KOPT-K1 (cell line): Measurements from ENCODE around the gene CXorf38.

Source experiments
- H3K27ac ChIP-seq: fragments of 200-600 bp; sonication (generic); 2 replicates; pipeline ENCODE4 v1.5.1; 2016; ENCODE audit warnings: antibody characterized with exemption, mild to moderate bottlenecking, low read depth, low read length; ENCODE audit not compliant: poor library complexity, severe bottlenecking
- H3K36me3 ChIP-seq: fragments of 200-600 bp; sonication (generic); 2 replicates; pipeline ENCODE4 v1.5.1; 2017; ENCODE audit warnings: antibody characterized with exemption, mild to moderate bottlenecking, low read length, moderate library complexity; ENCODE audit not compliant: insufficient read depth
- H3K9me3 ChIP-seq: fragments of 200-600 bp; sonication (generic); 2 replicates; pipeline ENCODE4 v1.5.1; 2017; ENCODE audit warnings: antibody characterized with exemption, low read length, mild to moderate bottlenecking; ENCODE audit not compliant: insufficient read depth, poor library complexity, severe bottlenecking

The CXorf38 gene

GRCh38 chrX:40647307-40648197 is at the start of gene CXorf38:
TSS of gene CXorf38 (minus strand) at chrX:40647561. CDS start at chrX:40647520, 41 bp downstream.
- peaks cover 23% of the 10 kb centered on the region for H3K36me3 ChIP-seq
- H3K27ac ChIP-seq, result peak within 1 kb of the TSS; percentile 68
- H3K9me3 ChIP-seq, result no peaks in the 10 kb centered on the region

- Histone ChIP-seq H3K36me3 (peaks cover 81% of the 10 kb centered on the region), H3K9me3 (no peaks in the 10 kb centered on the region), H3K27ac (no peak overlapping the region)
Measured at GRCh38 chrX:40694802-40695201, 47.4 kb upstream of the CXorf38 start.

- H3K9me3 ChIP-seq, result no peaks in the 10 kb centered on the region
- H3K36me3 ChIP-seq, result peaks cover 85% of the 10 kb centered on the region
- no peak overlapping the region for H3K27ac ChIP-seq
Measured at GRCh38 chrX:40688929-40689328, 41.6 kb upstream of the CXorf38 start.

GRCh38 chrX:40687169-40687568 is 39.8 kb upstream of the CXorf38 start:
- no peak overlapping the region for H3K27ac ChIP-seq
- no peaks in the 10 kb centered on the region for H3K9me3 ChIP-seq
- peaks cover 89% of the 10 kb centered on the region for H3K36me3 ChIP-seq

GRCh38 chrX:40685362-40685918 is 38.1 kb upstream of the CXorf38 start:
- peaks cover 89% of the 10 kb centered on the region for H3K36me3 ChIP-seq
- H3K9me3 ChIP-seq, result no peaks in the 10 kb centered on the region
- no peak overlapping the region for H3K27ac ChIP-seq

- Histone ChIP-seq H3K9me3 (no peaks in the 10 kb centered on the region), H3K27ac (no peak overlapping the region), H3K36me3 (peaks cover 93% of the 10 kb centered on the region)
Measured at GRCh38 chrX:40684092-40684491, 36.7 kb upstream of the CXorf38 start.

GRCh38 chrX:40683245-40683644 is 35.9 kb upstream of the CXorf38 start:
- Histone ChIP-seq H3K9me3 (no peaks in the 10 kb centered on the region), H3K36me3 (peaks cover 93% of the 10 kb centered on the region), H3K27ac (no peak overlapping the region)

GRCh38 chrX:40671126-40671525 is 23.8 kb upstream of the CXorf38 start:
- Histone ChIP-seq H3K9me3 (no peaks in the 10 kb centered on the region), H3K27ac (no peak overlapping the region), H3K36me3 (peaks cover 95% of the 10 kb centered on the region)

GRCh38 chrX:40663880-40664630 is 16.7 kb upstream of the CXorf38 start:
- Histone ChIP-seq H3K9me3 (no peaks in the 10 kb centered on the region), H3K36me3 (peaks cover 88% of the 10 kb centered on the region), H3K27ac (no peak overlapping the region)

GRCh38 chrX:40663078-40663740 is 15.8 kb upstream of the CXorf38 start:
- peaks cover 87% of the 10 kb centered on the region for H3K36me3 ChIP-seq

GRCh38 chrX:40661489-40661888 is 14.1 kb upstream of the CXorf38 start:
- no peaks in the 10 kb centered on the region for H3K9me3 ChIP-seq
- peaks cover 83% of the 10 kb centered on the region for H3K36me3 ChIP-seq
- no peak overlapping the region for H3K27ac ChIP-seq

More at GRCh38 chrX:40663078-40663740, 15.8 kb upstream of the CXorf38 start:
- Histone ChIP-seq H3K9me3 (no peaks in the 10 kb centered on the region), H3K27ac (no peak overlapping the region)

- H3K9me3 ChIP-seq, result no peaks in the 10 kb centered on the region
- H3K36me3 ChIP-seq, result peaks cover 79% of the 10 kb centered on the region
- H3K27ac ChIP-seq, result no peak overlapping the region
Measured at GRCh38 chrX:40660381-40660780, 13.0 kb upstream of the CXorf38 start.

- H3K36me3 ChIP-seq, result peaks cover 69% of the 10 kb centered on the region
- H3K27ac ChIP-seq, result no peak overlapping the region
- H3K9me3 ChIP-seq, result no peaks in the 10 kb centered on the region
Measured at GRCh38 chrX:40653535-40653934, 6.2 kb upstream of the CXorf38 start.

GRCh38 chrX:40652664-40653063 is 5.3 kb upstream of the CXorf38 start:
- H3K9me3 ChIP-seq, result no peaks in the 10 kb centered on the region
- H3K36me3 ChIP-seq, result peaks cover 64% of the 10 kb centered on the region
- no peak overlapping the region for H3K27ac ChIP-seq
